ENCODE data around the gene NLGN3.

The NLGN3 gene

DNA sequence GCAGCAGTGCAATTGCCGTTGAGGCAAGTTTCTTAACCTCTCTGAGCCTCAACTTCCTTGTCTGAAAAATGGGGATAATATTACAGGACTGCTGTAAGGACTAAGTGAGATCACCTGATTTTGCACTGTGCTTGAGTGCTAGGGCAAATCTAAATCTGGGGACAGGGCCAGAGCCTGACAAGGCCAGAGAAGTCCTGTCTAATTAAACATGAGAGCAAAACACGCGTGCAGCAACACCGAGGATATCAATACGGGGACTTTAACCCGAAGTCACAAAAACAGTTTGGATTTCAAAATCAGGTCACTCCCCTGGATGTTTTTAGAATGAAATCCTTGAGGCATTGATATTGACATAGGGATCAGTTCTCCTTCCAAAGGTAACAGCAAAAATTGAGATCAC lies 72.7 kb downstream of the NLGN3 start:
- no peak for DNase-seq

Data from NCI-H187 treated with DMSO at 0.1 percent for 48 hours (cell line).